SU-DHL-6 (cell line): ENCODE data around the gene ERF.
"Not testable (repeated sequence)": the region's sequence is repeated elsewhere in the genome, so short reads cannot be mapped to it uniquely, and the experiment has no call there.

Experiments used
- CTCF ChIP-seq: fragments of 200-600 bp; sonication (generic); IDR thresholded peaks from one replicate; pipeline ENCODE4 v1.5.1; 2017; ENCODE audit warnings: antibody characterized with exemption, mild to moderate bottlenecking, low read length, moderate library complexity; ENCODE audit not compliant: insufficient read depth, poor library complexity, severe bottlenecking
- EZH2phosphoT487 ChIP-seq: fragments of 200-600 bp; sonication (generic), shearing (Covaris generic); conservative IDR thresholded peaks from 2 replicates; pipeline ENCODE4 v1.6.1; 2018; ENCODE audit warnings: mild to moderate bottlenecking, antibody characterized with exemption, low read length, moderate library complexity, mixed read lengths

DNA sequence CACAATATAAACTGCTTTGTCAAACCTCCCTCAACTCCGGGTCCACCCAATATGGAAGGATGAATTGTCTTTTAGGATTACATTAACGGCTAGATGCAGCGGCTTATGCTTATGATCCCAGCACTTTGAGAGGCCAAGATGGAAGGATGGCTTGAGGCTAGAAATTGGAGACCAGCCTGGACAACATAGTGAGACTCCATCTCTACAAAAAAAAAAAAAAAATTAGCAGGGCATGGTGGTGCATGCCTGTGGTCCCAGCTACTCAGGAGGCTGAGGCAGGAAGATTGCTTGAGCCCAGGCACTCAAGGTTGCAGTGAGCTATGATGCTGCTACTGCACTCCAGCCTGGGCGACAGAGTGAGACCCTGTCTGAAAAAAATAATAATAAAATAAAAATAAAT is 11.2 kb upstream of the ERF start:
- TF ChIP-seq CTCF, EZH2phosphoT487: not testable (repeated sequence)
